ENCODE measurements around the gene PLEKHA6.

The PLEKHA6 gene

GRCh38 chr1:204206121-204206520, 153.6 kb downstream of the PLEKHA6 start:
- Histone ChIP-seq H3K14ac (ENCODE audit: low read length in 2 of 2) (no peak overlapping the region), H4K8ac (ENCODE audit: low read length) (no peak overlapping the region), H2BK120ac (ENCODE audit: low read depth, low read length) (no peak overlapping the region), H3K18ac (ENCODE audit: low read depth in 1 of 2, low read length in 2 of 2) (no peak overlapping the region), H2BK12ac (ENCODE audit: low read length in 2 of 2) (no peak overlapping the region), H3K23ac (ENCODE audit: low read length in 2 of 2) (no peak overlapping the region), H4K91ac (ENCODE audit: low read length) (no peak overlapping the region), H3K36me3 (ENCODE audit: control insufficient read depth in 1 of 2, insufficient read depth in 2 of 2, low read depth in 1 of 2, low read length in 2 of 2) (no peaks in the 10 kb centered on the region), H3K27ac (ENCODE audit: low read length, poor library complexity, severe bottlenecking) (no peak overlapping the region), H3K9me3 (ENCODE audit: control insufficient read depth, low read length) (no peaks in the 10 kb centered on the region), H3K79me1 (replicated peaks; ENCODE audit: low read length, poor library complexity, severe bottlenecking) (no peaks in the 10 kb centered on the region), H2BK15ac (ENCODE audit: low read depth, poor library complexity, severe bottlenecking) (no peak overlapping the region), H2BK5ac (ENCODE audit: low read depth, low read length, poor library complexity, severe bottlenecking) (no peak overlapping the region), H2AK5ac (ENCODE audit: low read length, severe bottlenecking) (no peak overlapping the region), H2AFZ (ENCODE audit: low read depth, low read length) (no peak overlapping the region), H3K4me3 (ENCODE audit: insufficient read depth in 1 of 2, low read depth in 1 of 2, low read length in 2 of 2) (no peak overlapping the region), H3K27me3 (ENCODE audit: control insufficient read depth in 1 of 2, insufficient read depth in 1 of 2, low read length in 2 of 2) (peaks cover 32 to 54% of the 10 kb centered on the region in 2 experiments), H3K4ac (ENCODE audit: low read depth in 1 of 2, low read length in 2 of 2) (no peak overlapping the region), H3K4me2 (ENCODE audit: low read length, poor library complexity, severe bottlenecking) (no peak overlapping the region), H3K4me1 (ENCODE audit: control insufficient read depth, insufficient read depth, low read depth, low read length) (peaks cover 9% of the 10 kb centered on the region), H3K9ac (ENCODE audit: low read length) (peak overlapping the region; percentile 30)
- 57% methylated on average over 1 of the region's 2 CpGs for WGBS
- DNase-seq: no peak

GRCh38 chr1:204205486-204205885, 154.2 kb downstream of the PLEKHA6 start:
- no peak for DNase-seq
- Histone ChIP-seq H2BK12ac (ENCODE audit: low read length in 2 of 2) (no peak overlapping the region), H3K9ac (ENCODE audit: low read length) (no peak overlapping the region), H2BK120ac (ENCODE audit: low read depth, low read length) (no peak overlapping the region), H2BK15ac (ENCODE audit: low read depth, poor library complexity, severe bottlenecking) (no peak overlapping the region), H3K79me1 (replicated peaks; ENCODE audit: low read length, poor library complexity, severe bottlenecking) (no peaks in the 10 kb centered on the region), H3K36me3 (ENCODE audit: control insufficient read depth in 1 of 2, insufficient read depth in 2 of 2, low read depth in 1 of 2, low read length in 2 of 2) (no peaks in the 10 kb centered on the region), H3K27ac (ENCODE audit: low read length, poor library complexity, severe bottlenecking) (no peak overlapping the region), H3K4me2 (ENCODE audit: low read length, poor library complexity, severe bottlenecking) (no peak overlapping the region), H3K4me3 (ENCODE audit: insufficient read depth in 1 of 2, low read depth in 1 of 2, low read length in 2 of 2) (no peak overlapping the region), H4K91ac (ENCODE audit: low read length) (no peak overlapping the region), H4K8ac (ENCODE audit: low read length) (no peak overlapping the region), H3K27me3 (ENCODE audit: control insufficient read depth in 1 of 2, insufficient read depth in 1 of 2, low read length in 2 of 2) (peaks cover 30 to 54% of the 10 kb centered on the region in 2 experiments), H2AK5ac (ENCODE audit: low read length, severe bottlenecking) (no peak overlapping the region), H3K23ac (ENCODE audit: low read length in 2 of 2) (no peak overlapping the region), H3K4me1 (ENCODE audit: control insufficient read depth, insufficient read depth, low read depth, low read length) (peaks cover 9% of the 10 kb centered on the region), H3K14ac (ENCODE audit: low read length in 2 of 2) (no peak overlapping the region), H2BK5ac (ENCODE audit: low read depth, low read length, poor library complexity, severe bottlenecking) (no peak overlapping the region), H3K18ac (ENCODE audit: low read depth in 1 of 2, low read length in 2 of 2) (no peak overlapping the region), H3K9me3 (ENCODE audit: control insufficient read depth, low read length) (no peaks in the 10 kb centered on the region), H2AFZ (ENCODE audit: low read depth, low read length) (no peak overlapping the region), H3K4ac (ENCODE audit: low read depth in 1 of 2, low read length in 2 of 2) (no peak overlapping the region)

GRCh38 chr1:204204944-204205343, 154.8 kb downstream of the PLEKHA6 start:
- Histone ChIP-seq H2AFZ (ENCODE audit: low read depth, low read length) (no peak overlapping the region), H2BK15ac (ENCODE audit: low read depth, poor library complexity, severe bottlenecking) (no peak overlapping the region), H3K18ac (ENCODE audit: low read depth in 1 of 2, low read length in 2 of 2) (no peak overlapping the region), H3K4me3 (ENCODE audit: insufficient read depth in 1 of 2, low read depth in 1 of 2, low read length in 2 of 2) (no peak overlapping the region), H3K4me1 (ENCODE audit: control insufficient read depth, insufficient read depth, low read depth, low read length) (peaks cover 9% of the 10 kb centered on the region), H3K4me2 (ENCODE audit: low read length, poor library complexity, severe bottlenecking) (no peak overlapping the region), H3K27ac (ENCODE audit: low read length, poor library complexity, severe bottlenecking) (no peak overlapping the region), H4K91ac (ENCODE audit: low read length) (no peak overlapping the region), H3K9me3 (ENCODE audit: control insufficient read depth, low read length) (no peaks in the 10 kb centered on the region), H3K79me1 (replicated peaks; ENCODE audit: low read length, poor library complexity, severe bottlenecking) (no peaks in the 10 kb centered on the region), H3K14ac (ENCODE audit: low read length in 2 of 2) (no peak overlapping the region), H2BK120ac (ENCODE audit: low read depth, low read length) (no peak overlapping the region), H3K23ac (ENCODE audit: low read length in 2 of 2) (no peak overlapping the region), H4K8ac (ENCODE audit: low read length) (no peak overlapping the region), H3K9ac (ENCODE audit: low read length) (no peak overlapping the region), H3K4ac (ENCODE audit: low read depth in 1 of 2, low read length in 2 of 2) (no peak overlapping the region), H3K36me3 (ENCODE audit: control insufficient read depth in 1 of 2, insufficient read depth in 2 of 2, low read depth in 1 of 2, low read length in 2 of 2) (no peaks in the 10 kb centered on the region), H2BK5ac (ENCODE audit: low read depth, low read length, poor library complexity, severe bottlenecking) (no peak overlapping the region), H3K27me3 (ENCODE audit: control insufficient read depth in 1 of 2, insufficient read depth in 1 of 2, low read length in 2 of 2) (peaks cover 26 to 54% of the 10 kb centered on the region in 2 experiments), H2BK12ac (ENCODE audit: low read length in 2 of 2) (no peak overlapping the region), H2AK5ac (ENCODE audit: low read length, severe bottlenecking) (no peak overlapping the region)
- WGBS: 100% methylated on average over 1 of the region's 2 CpGs
- no peak for DNase-seq

- H3K27me3 ChIP-seq (ENCODE audit: control insufficient read depth in 1 of 2, insufficient read depth in 1 of 2, low read length in 2 of 2): peaks cover 16 to 57% of the 10 kb centered on the region in 2 experiments
- no peak overlapping the region for H4K8ac ChIP-seq (ENCODE audit: low read length)
- no peak overlapping the region for H3K18ac ChIP-seq (ENCODE audit: low read depth in 1 of 2, low read length in 2 of 2)
- H3K14ac ChIP-seq (ENCODE audit: low read length in 2 of 2): no peak overlapping the region
- no peak overlapping the region for H3K9ac ChIP-seq (ENCODE audit: low read length)
- no peak overlapping the region for H3K4me3 ChIP-seq (ENCODE audit: insufficient read depth in 1 of 2, low read depth in 1 of 2, low read length in 2 of 2)
- no peak overlapping the region for H2AK5ac ChIP-seq (ENCODE audit: low read length, severe bottlenecking)
- no peaks in the 10 kb centered on the region for H3K36me3 ChIP-seq (ENCODE audit: control insufficient read depth in 1 of 2, insufficient read depth in 2 of 2, low read depth in 1 of 2, low read length in 2 of 2)
- H3K9me3 ChIP-seq (ENCODE audit: control insufficient read depth, low read length): no peaks in the 10 kb centered on the region
- H2BK120ac ChIP-seq (ENCODE audit: low read depth, low read length): no peak overlapping the region
- H3K4me2 ChIP-seq (ENCODE audit: low read length, poor library complexity, severe bottlenecking): no peak overlapping the region
- H2BK12ac ChIP-seq (ENCODE audit: low read length in 2 of 2): no peak overlapping the region
- H2AFZ ChIP-seq (ENCODE audit: low read depth, low read length): no peak overlapping the region
- H2BK15ac ChIP-seq (ENCODE audit: low read depth, poor library complexity, severe bottlenecking): no peak overlapping the region
- no peak overlapping the region for H2BK5ac ChIP-seq (ENCODE audit: low read depth, low read length, poor library complexity, severe bottlenecking)
- no peak overlapping the region for H3K23ac ChIP-seq (ENCODE audit: low read length in 2 of 2)
- H3K27ac ChIP-seq (ENCODE audit: low read length, poor library complexity, severe bottlenecking): no peak overlapping the region
- H4K91ac ChIP-seq (ENCODE audit: low read length): no peak overlapping the region
- H3K4me1 ChIP-seq (ENCODE audit: control insufficient read depth, insufficient read depth, low read depth, low read length): peaks cover 20% of the 10 kb centered on the region
- no peak overlapping the region for H3K4ac ChIP-seq (ENCODE audit: low read depth in 1 of 2, low read length in 2 of 2)
- 79% methylated on average over 5 of the region's 5 CpGs for WGBS
- no peaks in the 10 kb centered on the region for H3K79me1 ChIP-seq (replicated peaks; ENCODE audit: low read length, poor library complexity, severe bottlenecking)
- DNase-seq: no peak
These were observed 156.4 kb downstream of the PLEKHA6 start for GRCh38 chr1:204203206-204203767.

Data from mesenchymal stem cell (in vitro differentiated cells and primary cell).